ENCODE results near the gene CACNA1H.
"Not testable (repeated sequence)": the region's sequence is repeated elsewhere in the genome, so short reads cannot be mapped to it uniquely, and the experiment has no call there.

Gene CACNA1H

DNA sequence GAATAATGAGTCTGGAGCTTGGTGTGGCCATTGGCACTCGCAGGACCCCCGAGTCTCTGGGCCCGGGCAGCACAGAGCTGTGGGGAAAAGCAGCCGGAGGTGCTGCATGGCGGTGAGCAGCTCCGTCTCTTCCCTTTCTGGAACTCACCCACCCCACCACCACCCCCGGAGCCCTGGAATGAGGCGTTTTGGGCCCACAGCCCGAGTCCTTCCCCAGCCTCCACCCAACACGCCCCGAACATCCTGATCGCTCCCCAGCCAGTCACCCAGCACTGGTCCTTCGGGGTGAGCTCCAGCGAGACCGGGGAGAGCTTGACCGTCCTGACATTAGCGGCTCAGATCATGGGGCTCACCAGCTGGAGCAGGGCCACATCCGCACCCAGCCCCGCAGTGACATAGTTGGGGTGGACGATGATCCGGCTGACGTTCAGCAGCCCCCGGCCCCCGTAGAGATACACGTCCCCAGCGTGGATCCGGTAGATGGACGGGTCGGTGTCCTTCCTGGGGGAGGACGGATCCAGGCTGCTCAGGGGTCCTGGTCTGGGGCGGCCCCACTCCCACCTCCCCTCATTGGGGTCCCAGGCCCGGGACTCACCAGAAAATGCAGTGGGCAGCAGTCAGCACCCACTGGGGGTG is 109.4 kb downstream of the CACNA1H start:
- in situ Hi-C loops (cut with MboI; ENCODE audit: low sequenced_read_pairs) = no loop called here

DNA sequence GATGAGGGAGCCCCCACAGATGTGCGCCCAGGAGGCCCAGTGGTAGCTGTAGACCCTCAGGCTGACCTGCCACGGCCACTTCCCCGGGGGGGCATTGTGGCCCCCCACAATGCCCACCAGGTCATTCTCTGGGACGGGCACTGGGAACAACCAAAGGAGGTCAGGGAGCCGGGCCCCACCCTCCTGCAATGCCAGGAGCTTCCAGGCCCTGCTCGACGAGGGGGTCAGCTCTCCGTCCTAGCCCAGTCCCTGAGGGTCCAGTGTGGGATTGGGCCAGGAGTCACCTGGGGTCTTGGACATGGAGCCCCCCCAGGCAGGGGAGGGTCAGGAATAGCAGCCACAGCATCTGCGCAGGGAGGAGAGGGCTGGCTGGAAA is 109.9 kb downstream of the CACNA1H start:
- in situ Hi-C loops (cut with MboI; ENCODE audit: low sequenced_read_pairs) = no loop called here

DNA sequence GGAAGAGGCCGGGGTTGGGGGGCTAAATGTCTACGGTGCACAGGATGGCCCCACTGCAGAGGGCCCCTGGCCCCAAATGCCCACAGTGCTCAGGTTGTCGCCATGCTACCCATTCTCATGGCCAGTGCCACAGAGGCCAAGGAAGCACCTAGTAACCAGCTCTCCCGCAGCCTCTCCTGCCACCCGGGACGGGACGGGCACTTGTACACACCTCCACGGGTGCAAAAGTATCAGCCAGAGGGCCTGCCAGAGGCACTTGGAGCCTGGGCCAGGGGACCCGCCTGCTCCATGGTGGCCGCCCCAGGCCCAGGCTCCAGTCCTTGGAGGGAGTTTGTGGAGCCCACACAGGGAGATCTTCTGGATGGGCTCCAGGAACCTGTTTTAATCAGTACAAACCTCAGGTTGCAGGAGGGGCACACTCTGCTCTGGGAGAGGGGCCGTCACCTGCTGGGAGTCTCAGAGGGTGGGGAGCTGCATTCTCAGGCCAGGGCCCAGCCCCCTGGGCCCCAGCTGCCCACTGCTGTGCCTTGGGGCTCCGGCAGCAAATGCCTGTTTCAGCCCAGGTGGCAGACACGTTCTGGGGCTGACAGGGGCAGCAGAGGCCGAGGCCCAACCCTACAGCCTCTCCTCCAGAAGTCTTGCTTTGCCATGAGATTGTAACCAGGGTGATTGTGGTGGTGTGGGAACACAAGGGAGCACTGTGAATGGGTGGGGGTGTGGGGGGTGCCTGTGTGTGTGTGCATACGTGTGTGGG is 110.9 kb downstream of the CACNA1H start:
- in situ Hi-C loops (cut with MboI; ENCODE audit: low sequenced_read_pairs) = no loop called here

DNA sequence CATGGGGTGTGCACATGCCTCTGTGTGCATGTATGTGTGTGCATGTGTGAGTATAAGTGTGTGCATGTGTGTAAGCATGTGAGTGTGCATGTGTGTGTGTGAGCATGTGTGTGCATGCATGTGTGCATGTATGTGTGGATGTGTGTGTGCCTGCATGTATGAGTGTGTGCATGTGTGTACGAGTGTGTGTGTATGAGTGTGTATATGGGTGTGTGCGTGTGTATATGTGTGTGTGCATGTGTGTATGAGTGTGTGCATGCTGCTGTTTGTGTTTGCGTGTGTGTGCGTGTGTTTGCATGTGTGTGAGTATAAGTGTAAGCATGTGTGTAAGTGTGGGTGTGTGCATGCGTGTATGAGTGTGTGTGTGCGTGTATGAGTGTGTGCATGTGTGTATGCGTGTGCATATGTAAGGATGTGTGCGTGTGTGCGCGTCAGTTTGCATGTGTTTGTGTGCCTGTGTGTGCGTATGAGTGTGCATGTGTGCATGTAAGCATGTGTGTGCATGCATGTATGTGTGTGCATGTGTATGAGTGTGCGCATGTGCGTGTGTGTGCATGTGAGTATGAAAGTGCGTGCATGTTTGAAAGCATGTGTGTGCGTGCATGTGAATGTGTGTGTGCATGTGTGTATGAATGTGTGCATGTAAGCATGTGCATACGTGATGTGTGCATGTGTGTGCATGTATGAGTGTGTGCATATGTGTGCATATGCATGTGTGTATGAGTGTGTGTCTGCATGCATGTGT is 111.6 kb downstream of the CACNA1H start:
- in situ Hi-C loops (cut with MboI; ENCODE audit: low sequenced_read_pairs) = no loop called here

DNA sequence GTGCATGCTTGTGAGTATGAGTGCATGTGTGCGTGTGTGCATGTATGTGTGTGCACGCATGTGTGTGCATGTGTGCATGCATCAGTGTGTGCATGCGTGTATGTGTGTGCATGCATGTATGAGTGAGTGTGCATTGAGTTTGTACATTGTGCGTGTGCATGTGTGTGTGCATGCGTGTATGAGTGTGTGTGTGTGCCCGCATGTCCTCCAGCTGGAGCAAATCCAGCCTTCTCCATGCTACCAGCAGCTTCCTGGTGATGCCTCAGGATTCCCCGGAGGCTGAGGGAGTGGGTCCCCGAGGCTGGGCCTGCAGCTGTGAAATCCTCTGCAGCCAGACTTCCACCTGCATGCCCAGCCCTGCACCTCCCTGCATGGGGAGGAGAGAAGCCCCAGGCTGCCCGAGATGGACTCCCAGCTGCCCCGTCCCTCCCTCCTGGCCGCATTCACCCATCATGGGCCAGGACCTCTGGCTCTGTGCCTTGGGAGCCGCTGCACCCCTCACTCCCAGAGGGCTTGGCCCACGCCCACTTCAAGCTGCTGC is 112.3 kb downstream of the CACNA1H start:
- in situ Hi-C loops (cut with MboI; ENCODE audit: low sequenced_read_pairs) = no loop called here

DNA sequence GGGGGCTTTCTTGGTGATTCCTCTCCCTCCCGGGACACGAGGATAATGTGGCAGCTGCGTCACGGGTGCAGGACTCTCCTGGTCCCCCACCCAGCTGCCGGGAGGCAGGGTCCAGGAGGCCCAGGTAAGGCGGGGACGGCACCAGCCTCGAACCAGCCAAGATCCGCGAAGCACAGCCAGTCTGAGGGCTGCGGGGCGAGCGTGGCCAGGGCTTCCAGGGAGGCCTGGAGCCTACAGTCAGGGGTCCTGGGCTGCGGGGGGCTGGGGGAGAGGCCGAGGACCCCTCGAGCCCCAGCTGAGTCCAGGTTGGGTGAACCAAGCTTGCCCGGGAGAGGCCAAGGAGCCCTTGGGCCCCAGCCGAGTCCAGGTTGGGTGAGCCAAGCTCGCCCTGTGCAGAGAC is 112.9 kb downstream of the CACNA1H start:
- in situ Hi-C loops (cut with MboI; ENCODE audit: low sequenced_read_pairs) = no loop called here

DNA sequence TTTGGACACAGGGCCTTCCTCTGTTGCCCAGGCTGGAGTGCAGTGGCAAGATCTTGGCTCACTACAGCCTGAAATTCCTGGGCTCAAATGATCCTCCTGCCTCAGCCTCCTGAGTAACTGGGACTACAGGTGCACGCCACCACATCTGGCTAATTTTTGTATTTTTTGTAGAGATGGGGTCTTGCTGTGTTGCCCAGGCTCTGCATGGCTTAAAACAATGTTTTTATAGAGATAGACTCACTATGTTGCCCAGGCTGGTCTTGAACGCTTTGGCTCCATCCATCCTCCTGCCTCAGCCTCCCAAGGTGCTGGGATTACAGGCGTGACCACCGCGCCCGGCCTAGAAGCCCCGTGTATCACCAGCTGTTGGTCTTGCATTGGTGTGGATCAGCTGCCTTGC is 116.5 kb downstream of the CACNA1H start:
- in situ Hi-C loops (cut with MboI; ENCODE audit: low sequenced_read_pairs) = not testable (repeated sequence)

DNA sequence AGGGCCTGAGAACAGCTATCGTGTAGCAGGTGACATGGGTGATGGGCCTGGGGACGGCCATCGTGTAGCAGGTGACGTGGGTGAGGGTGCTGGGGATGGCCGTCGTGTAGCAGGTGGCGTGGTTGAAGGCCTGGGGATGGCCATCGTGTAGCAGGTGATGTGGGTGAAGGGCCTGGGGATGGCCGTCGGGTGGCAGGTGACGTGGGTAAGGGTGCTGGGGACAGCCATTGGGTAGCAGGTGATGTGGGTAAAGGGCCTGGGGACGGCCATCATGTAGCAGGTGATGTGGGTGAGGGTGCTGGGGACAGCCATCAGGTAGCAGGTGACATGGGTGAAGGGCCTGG is 118.4 kb downstream of the CACNA1H start:
- in situ Hi-C loops (cut with MboI; ENCODE audit: low sequenced_read_pairs) = no loop called here

Data from hTERT RPE-1 (cell line).